Nephron progenitor cell (in vitro differentiated cells): Measurements from ENCODE around the gene KCTD14.

Experiments used
- DNase-seq: peaks from one replicate; pipeline ENCODE4 v3.0.0; 2021
- H3K27ac Mint-ChIP-seq: 2 replicates; pipeline ENCODE4 v1.8.0; 2021; ENCODE audit warnings: mild to moderate bottlenecking, moderate library complexity, mixed read lengths
- H3K27me3 Mint-ChIP-seq: 2 replicates; pipeline ENCODE4 v1.8.0; 2021; ENCODE audit warnings: mild to moderate bottlenecking, low read depth, mixed read lengths; ENCODE audit not compliant: poor library complexity
- H3K36me3 Mint-ChIP-seq: 2 replicates; pipeline ENCODE4 v1.8.0; 2021; ENCODE audit warnings: low read depth, mixed read lengths
- H3K4me1 Mint-ChIP-seq: 2 replicates; pipeline ENCODE4 v1.8.0; 2021; ENCODE audit warnings: mixed read lengths
- H3K4me3 Mint-ChIP-seq: 2 replicates; pipeline ENCODE4 v1.8.0; 2021; ENCODE audit warnings: mild to moderate bottlenecking, moderate library complexity, mixed read lengths
- H3K9me3 Mint-ChIP-seq: 2 replicates; pipeline ENCODE4 v1.8.0; 2021; ENCODE audit warnings: mild to moderate bottlenecking, moderate library complexity, mixed read lengths
- CTCF ChIP-seq: fragments of 200-600 bp; sonication (generic); IDR thresholded peaks from 2 replicates; pipeline ENCODE4 v1.5.0; 2021; ENCODE audit warnings: antibody characterized with exemption

Gene KCTD14

GRCh38 chr11:78022397-78023396 lies at the start of gene KCTD14:
KCTD14 (minus strand) TSS chr11:78023276; CDS start chr11:78023249, 27 bp downstream.
- Mint-ChIP-seq H3K4me1 (peaks cover 52% of the 10 kb centered on the region), H3K4me3 (peak within 1 kb of the TSS; percentile 86), H3K36me3 (no peaks in the 10 kb centered on the region), H3K27me3 (no peaks in the 10 kb centered on the region), H3K27ac (peak within 1 kb of the TSS; percentile 92), H3K9me3 (no peaks in the 10 kb centered on the region)
- no peak for TF ChIP-seq CTCF
- DNase-seq, result peak; percentile 58

GRCh38 chr11:78072455-78072854 lies 49.4 kb upstream of the KCTD14 start:
- Mint-ChIP-seq H3K4me3 (no peak overlapping the region), H3K27me3 (peaks cover 4% of the 10 kb centered on the region), H3K27ac (no peak overlapping the region), H3K9me3 (no peaks in the 10 kb centered on the region), H3K36me3 (peaks cover 71% of the 10 kb centered on the region), H3K4me1 (peaks cover 6% of the 10 kb centered on the region)
- TF ChIP-seq CTCF, result no peak
- DNase-seq, result no peak

- no peak for TF ChIP-seq CTCF
- H3K4me3 Mint-ChIP-seq, result no peak overlapping the region
- no peak for DNase-seq
- H3K27ac Mint-ChIP-seq, result no peak overlapping the region
- H3K4me1 Mint-ChIP-seq, result peaks cover 3% of the 10 kb centered on the region
- H3K36me3 Mint-ChIP-seq, result peaks cover 73% of the 10 kb centered on the region
- H3K9me3 Mint-ChIP-seq, result no peaks in the 10 kb centered on the region
- H3K27me3 Mint-ChIP-seq, result peaks cover 4% of the 10 kb centered on the region
These were observed 48.6 kb upstream of the KCTD14 start for GRCh38 chr11:78071717-78072116.

GRCh38 chr11:78070621-78071020 lies 47.5 kb upstream of the KCTD14 start:
- peaks cover 69% of the 10 kb centered on the region for H3K36me3 Mint-ChIP-seq
- peak overlapping the region; percentile 47 for H3K27ac Mint-ChIP-seq
- H3K9me3 Mint-ChIP-seq, result no peaks in the 10 kb centered on the region
- H3K4me1 Mint-ChIP-seq, result no peaks in the 10 kb centered on the region
- peaks cover under 1% of the 10 kb centered on the region for H3K27me3 Mint-ChIP-seq
- DNase-seq, result no peak
- no peak for TF ChIP-seq CTCF
- no peak overlapping the region for H3K4me3 Mint-ChIP-seq

- Mint-ChIP-seq H3K4me1 (no peaks in the 10 kb centered on the region), H3K27me3 (no peaks in the 10 kb centered on the region), H3K36me3 (peaks cover 62% of the 10 kb centered on the region), H3K4me3 (no peak overlapping the region), H3K9me3 (no peaks in the 10 kb centered on the region), H3K27ac (no peak overlapping the region)
- no peak for DNase-seq
- no peak for TF ChIP-seq CTCF
These were observed 46.4 kb upstream of the KCTD14 start for GRCh38 chr11:78069465-78069864.
